HG02763 (cell line): ENCODE measurements around the gene DAB1.

Source experiments
- ATAC-seq: cut with Tn5 transposase; IDR thresholded peaks from one replicate; pipeline ENCODE4 v1.9.1; 2021; ENCODE audit warnings: mild to moderate bottlenecking, moderate library complexity; ENCODE audit not compliant: unreplicated experiment

The DAB1 gene

DNA sequence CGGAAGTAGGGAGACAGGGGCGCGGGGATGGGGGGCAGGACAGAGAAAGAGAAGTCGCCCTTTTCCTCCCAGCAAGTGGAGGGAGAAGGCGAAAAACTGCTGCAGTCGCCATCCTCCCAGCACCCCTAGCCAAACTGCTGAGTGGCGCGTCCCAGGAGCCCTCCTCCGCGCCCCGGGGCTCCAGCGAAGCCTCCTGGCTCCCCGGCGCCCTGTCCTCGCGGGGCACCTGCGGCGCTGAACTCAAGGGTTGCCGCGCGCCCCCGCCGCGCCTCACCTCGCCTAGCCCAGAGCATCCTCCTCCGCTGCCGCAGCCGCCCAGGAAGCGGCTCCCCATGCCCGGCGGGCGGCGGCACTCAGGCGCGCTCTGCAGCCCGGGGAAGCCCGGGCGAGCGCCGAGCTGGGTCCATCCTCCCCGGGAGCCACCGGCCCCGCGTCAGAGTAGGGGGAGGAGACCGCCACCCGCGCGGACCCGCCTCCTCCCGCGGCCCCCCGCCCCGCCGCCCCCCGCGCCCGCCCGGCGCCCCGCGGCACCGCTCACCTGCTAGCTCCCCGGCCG lies at the start of gene DAB1:
TSS of gene DAB1 (minus strand) at position 405 of the 556 bp plus-strand sequence. CDS start 133,030 bp downstream, outside the sequence.
- no peak for ATAC-seq

GRCh38 chr1:57473448-57473847 lies 49.6 kb upstream of the DAB1 start:
- no peak for ATAC-seq

GRCh38 chr1:57471995-57472394 lies 48.1 kb upstream of the DAB1 start:
- ATAC-seq = no peak

GRCh38 chr1:57470036-57470435 lies 46.2 kb upstream of the DAB1 start:
- ATAC-seq = no peak

GRCh38 chr1:57468641-57469523 lies 45.0 kb upstream of the DAB1 start:
- no peak for ATAC-seq

DNA sequence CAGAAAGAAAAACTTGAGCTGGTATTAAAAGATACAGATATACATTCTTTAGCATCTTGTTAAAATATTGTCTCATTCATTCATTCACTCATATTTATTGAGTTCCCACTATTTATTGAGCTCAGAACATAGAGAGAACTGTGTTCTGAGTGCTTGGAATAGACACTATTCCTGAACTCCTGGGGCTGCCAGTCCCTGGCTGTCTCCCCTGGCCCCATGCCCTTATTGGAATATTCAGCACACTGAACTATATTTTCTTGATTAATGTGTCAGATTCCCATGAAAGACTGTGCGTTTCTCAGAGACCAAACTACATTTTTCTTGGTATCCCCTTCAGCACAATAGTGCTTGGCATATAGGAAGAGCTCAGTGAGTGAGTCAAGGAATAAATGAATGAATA lies 44.0 kb upstream of the DAB1 start:
- no peak for ATAC-seq

- ATAC-seq = no peak
These were observed 40.9 kb upstream of the DAB1 start for GRCh38 chr1:57464756-57465155.

- ATAC-seq = no peak
These were observed 39.5 kb upstream of the DAB1 start for GRCh38 chr1:57463343-57463742.

DNA sequence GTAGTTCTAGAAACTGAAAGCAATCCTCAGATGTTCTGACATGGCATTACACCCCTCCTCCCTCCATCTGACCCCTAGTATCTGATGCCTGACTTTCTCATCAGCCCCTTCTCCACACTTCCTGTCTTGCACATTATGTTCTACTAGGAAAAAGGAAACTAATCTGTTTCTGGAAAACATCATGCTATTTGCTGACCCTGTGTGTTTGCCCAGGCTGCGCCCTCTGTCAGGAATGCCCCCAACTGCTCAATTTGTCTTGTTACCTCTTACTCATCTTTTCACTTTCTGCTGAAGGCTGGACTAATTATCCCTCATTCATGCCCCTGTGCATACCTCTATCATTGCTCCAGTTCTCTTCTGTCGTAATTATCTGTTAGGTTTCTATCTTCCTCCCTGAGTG lies 37.5 kb upstream of the DAB1 start:
- ATAC-seq = no peak

DNA sequence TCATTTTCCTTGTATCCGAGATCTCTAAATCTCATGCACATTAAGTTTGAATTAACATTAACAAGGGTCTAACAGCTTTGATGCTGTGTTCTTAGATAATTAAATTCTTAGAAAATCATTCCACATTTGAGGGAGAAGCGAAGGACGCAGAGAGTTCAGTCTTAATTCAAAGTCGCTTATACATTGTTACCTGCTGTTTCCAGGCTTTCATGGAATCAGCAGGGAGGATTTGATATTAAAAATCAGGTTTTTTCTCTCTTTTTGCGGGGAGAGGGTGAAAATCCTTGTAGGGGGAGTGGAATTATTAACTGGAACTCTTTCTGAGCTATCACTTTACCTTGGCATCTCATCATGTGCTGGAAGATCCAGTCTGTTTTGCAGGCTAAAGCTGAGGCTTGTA lies 27.7 kb upstream of the DAB1 start:
- ATAC-seq = no peak

DNA sequence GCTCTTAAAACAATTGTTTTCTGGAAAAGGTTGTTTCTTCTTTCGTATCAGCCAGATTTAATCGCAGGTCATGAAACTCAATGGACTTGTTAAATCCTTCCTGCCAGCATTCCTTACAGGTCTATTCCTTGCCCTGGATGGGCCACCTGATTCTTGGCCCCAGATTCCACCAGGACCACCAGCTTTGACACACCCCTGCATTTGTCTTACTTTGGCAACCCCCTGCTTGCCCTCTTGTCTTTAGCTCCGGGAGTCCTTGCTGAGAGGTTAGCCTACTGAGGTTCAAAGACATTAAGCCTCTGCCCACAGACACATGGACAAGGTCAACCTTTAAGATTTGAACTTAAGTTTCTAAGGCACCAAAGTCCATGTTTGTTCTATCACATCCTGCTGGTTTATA lies 27.1 kb upstream of the DAB1 start:
- no peak for ATAC-seq

- ATAC-seq = no peak
These were observed 23.7 kb upstream of the DAB1 start for GRCh38 chr1:57447551-57447950.

- ATAC-seq = no peak
These were observed 19.1 kb upstream of the DAB1 start for GRCh38 chr1:57443004-57443403.

DNA sequence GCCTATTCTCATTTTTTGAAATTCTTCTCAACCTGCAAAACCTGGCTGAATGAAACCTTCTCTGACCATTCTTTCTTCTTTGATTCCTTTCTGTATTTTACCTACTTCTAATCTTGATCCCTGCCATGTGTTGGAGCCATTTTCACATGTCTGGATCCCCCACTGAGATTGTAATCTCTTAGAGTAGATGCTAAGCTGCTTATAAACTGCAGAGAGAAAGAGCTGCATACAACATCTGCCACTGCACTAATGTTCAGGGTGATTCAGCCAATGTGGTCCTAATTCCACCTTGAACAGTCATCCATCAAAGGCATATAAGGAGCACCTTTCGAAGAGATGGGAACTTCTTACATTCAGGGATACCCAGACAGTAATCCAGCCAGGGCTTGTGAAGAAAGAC lies 16.2 kb upstream of the DAB1 start:
- ATAC-seq = no peak

DNA sequence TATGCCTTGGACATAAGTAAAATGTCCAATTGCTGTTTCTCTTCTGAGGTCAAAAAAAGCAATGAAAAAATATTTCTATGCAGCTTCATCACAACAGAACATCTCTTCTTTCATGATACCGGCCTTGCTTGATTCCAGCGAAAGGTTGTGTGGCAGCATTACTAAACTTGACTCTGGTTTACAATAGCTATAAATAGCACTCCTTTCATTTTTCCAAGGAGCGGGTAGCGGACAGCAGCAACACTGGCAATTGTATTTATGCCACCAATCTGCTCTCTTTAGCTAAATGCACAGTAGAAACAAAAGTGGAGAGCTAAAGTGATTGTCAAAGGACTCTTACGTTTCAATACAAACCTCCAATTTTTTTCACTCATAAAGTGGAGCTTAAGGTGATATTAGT lies 7.5 kb upstream of the DAB1 start:
- ATAC-seq = no peak

- ATAC-seq = no peak
These were observed 569 bp upstream of the DAB1 start for GRCh38 chr1:57424231-57425027.

DNA sequence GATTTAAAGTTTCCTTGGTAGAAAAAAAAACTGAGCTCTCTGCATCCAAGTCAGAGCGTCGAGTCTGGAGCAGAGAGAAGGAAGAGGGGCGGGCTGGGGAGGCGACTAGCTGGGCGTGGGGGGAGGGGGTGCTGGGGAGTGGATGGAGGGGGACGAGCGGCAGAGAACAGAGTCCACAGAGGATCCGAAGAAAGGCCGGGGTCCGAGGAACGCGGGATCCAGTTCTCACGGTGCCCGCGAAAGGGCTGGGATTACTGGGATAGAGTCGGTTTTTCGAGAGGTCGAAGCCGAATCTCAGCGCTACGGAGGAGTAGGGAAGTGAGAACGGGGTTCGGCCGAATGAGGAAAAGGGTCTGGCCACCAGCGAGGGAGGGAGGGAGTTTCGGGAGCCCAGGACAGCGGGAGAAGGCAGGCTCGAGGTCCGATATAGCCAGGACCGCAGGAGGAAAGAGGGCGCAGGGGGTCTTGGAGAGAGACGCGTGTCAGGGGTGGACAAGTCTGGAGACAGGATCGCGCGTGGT lies 665 bp downstream of the DAB1 start:
- no peak for ATAC-seq

- no peak for ATAC-seq
These were observed 1.4 kb downstream of the DAB1 start for GRCh38 chr1:57422271-57423134.

- no peak for ATAC-seq
These were observed 2.1 kb downstream of the DAB1 start for GRCh38 chr1:57421806-57422205.

GRCh38 chr1:57420981-57421785 lies 2.7 kb downstream of the DAB1 start:
- no peak for ATAC-seq
